Measurements from ENCODE around the gene PITPNM2.

DNA sequence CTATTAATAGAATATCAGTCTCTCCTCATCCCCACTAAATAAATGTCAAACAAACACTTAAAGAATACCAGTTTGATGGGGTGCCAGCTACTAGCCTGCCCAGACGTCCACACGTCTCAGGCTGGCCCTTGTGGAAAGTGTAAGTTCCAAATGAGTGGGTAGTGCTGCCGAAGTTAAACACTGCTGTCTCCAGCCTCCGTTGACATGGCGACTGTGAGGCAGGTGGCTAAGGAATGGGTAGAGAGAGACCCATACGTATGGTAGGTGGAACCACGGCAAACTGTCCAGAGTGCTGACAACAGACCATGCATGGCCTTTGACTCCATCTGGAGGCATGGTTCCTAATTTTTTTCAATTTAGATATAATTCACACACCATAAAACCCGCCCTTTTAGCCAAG is 37.9 kb downstream of the PITPNM2 start:
- no peak for TF ChIP-seq POLR2AphosphoS5 (IDR thresholded peaks at IDR 0.05; ENCODE audit: low read depth)
- TF ChIP-seq, protein P1, sequence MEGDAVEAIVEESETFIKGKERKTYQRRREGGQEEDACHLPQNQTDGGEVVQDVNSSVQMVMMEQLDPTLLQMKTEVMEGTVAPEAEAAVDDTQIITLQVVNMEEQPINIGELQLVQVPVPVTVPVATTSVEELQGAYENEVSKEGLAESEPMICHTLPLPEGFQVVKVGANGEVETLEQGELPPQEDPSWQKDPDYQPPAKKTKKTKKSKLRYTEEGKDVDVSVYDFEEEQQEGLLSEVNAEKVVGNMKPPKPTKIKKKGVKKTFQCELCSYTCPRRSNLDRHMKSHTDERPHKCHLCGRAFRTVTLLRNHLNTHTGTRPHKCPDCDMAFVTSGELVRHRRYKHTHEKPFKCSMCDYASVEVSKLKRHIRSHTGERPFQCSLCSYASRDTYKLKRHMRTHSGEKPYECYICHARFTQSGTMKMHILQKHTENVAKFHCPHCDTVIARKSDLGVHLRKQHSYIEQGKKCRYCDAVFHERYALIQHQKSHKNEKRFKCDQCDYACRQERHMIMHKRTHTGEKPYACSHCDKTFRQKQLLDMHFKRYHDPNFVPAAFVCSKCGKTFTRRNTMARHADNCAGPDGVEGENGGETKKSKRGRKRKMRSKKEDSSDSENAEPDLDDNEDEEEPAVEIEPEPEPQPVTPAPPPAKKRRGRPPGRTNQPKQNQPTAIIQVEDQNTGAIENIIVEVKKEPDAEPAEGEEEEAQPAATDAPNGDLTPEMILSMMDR (IDR thresholded peaks at IDR 0.05; ENCODE audit: insufficient read depth, low read length), result no peak
